IPS-18a (cell line): ENCODE measurements around the gene MCL1.
"Not testable (repeated sequence)": the region's sequence is repeated elsewhere in the genome, so short reads cannot be mapped to it uniquely, and the experiment has no call there.

ENCODE experiments used
- H3K27ac ChIP-seq: one replicate; pipeline ENCODE4 v1.5.1; 2013; ENCODE audit warnings: low read length
- H3K27me3 ChIP-seq: one replicate; pipeline ENCODE4 v1.6.1; 2013; ENCODE audit warnings: mild to moderate bottlenecking, low read length; ENCODE audit not compliant: control insufficient read depth, insufficient read depth
- H3K36me3 ChIP-seq: one replicate; pipeline ENCODE4 v1.6.1; 2013; ENCODE audit warnings: low read depth, low read length; ENCODE audit not compliant: control insufficient read depth
- H3K4me1 ChIP-seq: one replicate; pipeline ENCODE4 v1.6.1; 2013; ENCODE audit warnings: low read depth, low read length; ENCODE audit not compliant: control insufficient read depth
- H3K4me3 ChIP-seq: one replicate; pipeline ENCODE4 v1.5.1; 2013; ENCODE audit warnings: low read length
- H3K9ac ChIP-seq: one replicate; pipeline ENCODE4 v1.6.1; 2013; ENCODE audit warnings: mild to moderate bottlenecking, low read length, moderate library complexity
- H3K9me3 ChIP-seq: one replicate; pipeline ENCODE4 v1.6.1; 2013; ENCODE audit warnings: low read depth, low read length; ENCODE audit not compliant: control insufficient read depth

MCL1 gene

DNA sequence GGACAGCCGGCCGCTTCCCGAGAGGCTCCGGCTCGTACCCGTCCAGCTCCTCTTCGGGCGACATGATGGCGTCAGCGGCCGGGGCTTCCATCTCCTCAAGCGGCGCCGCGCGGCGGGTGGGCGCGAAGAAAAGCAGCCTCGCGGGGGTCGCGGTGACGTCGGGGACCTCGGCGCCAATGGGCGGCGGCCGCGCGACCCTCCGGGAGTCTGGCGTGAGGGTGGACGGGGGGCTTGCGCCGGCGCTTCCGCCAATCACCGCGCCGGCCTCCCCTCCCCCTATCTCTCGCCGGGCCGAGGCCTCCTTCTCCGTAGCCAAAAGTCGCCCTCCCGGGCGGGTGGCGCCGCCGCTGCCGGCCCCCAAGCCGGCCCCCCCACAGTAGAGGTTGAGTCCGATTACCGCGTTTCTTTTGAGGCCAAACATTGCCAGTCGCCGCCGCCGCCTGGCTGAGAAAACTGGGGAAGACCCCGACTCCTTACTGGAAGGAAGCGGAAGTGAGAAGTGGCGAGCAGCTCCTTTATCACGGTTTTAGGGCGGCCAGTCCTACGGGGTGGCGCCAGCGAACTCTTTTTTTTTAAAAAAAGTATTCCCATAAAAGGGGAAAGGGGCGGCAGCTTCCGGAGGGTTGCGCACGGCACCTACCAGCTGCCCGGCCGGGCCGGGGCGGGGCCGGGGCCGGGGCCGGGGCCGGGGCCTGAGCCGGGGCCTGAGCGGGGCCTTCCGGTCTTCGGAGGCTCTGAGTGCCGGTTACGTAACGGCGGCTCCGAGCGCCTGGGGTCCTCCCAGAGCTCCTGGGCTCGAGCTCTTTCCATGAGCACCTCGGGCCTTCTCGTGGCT, at the start of gene MCL1:
Gene MCL1, minus strand, starts transcription at position 501 of the 835 bp plus-strand sequence. Its CDS starts 80 bp downstream, at position 421.
- Histone ChIP-seq H3K36me3 (peaks cover 45% of the 10 kb centered on the region), H3K4me1 (peaks cover 33% of the 10 kb centered on the region), H3K27ac (peak within 1 kb of the TSS; percentile 97), H3K4me3 (peak within 1 kb of the TSS; percentile 94), H3K9ac (peak within 1 kb of the TSS; percentile 100), H3K9me3 (no peaks in the 10 kb centered on the region), H3K27me3 (no peaks in the 10 kb centered on the region)

DNA sequence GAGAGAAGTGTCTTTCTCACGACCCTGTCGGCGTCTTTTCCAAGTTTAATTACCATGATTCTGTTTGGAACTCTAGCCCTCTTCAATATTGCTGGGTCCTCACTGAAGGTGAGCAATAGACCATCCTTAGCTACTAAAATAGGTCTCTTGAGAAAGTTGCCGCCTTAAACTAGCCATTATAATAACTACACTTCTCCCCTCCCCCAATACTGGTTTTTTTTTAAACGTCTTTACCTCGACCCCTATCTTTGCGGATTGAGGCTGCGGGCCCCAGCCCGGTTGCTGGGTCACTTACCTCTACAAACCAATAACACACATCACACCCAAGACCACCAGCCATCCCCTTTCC, 49.3 kb upstream of the MCL1 start:
- Histone ChIP-seq H3K27me3 (no peaks in the 10 kb centered on the region), H3K36me3 (peaks cover 40% of the 10 kb centered on the region), H3K27ac (peak overlapping the region; percentile 42), H3K4me1 (peaks cover 20% of the 10 kb centered on the region), H3K4me3 (peak overlapping the region; percentile 79), H3K9me3 (no peaks in the 10 kb centered on the region), H3K9ac (peak overlapping the region; percentile 88)

- H3K9ac ChIP-seq: peak overlapping the region; percentile 88
- H3K36me3 ChIP-seq: peaks cover 46% of the 10 kb centered on the region
- H3K4me3 ChIP-seq: peak overlapping the region; percentile 79
- peaks cover 14% of the 10 kb centered on the region for H3K4me1 ChIP-seq
- peak overlapping the region; percentile 76 for H3K27ac ChIP-seq
- H3K27me3 ChIP-seq: no peaks in the 10 kb centered on the region
- no peaks in the 10 kb centered on the region for H3K9me3 ChIP-seq
These were observed 48.5 kb upstream of the MCL1 start for GRCh38 chr1:150627826-150628410.

DNA sequence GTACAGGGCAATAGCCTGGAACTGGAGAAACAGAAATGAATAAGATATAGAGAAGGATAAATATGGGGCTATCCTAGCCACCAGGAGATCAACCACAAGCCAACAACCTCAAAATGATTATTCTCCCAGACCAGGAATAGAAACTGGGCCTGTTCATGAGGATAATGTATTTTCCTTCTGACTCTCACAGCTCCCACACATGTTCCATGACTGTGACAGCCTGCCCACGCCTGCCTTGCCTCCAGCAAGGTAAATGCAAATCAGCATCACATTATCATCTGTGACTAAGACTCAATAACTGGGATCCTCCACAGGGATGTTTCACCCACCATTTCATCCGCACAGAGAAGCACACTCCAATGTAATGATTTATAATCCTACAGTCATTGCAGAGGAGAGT, 46.7 kb upstream of the MCL1 start:
- Histone ChIP-seq H3K4me1 (peaks cover 11% of the 10 kb centered on the region), H3K9ac (no peak overlapping the region), H3K27ac (no peak overlapping the region), H3K4me3 (no peak overlapping the region), H3K9me3 (no peaks in the 10 kb centered on the region), H3K36me3 (peaks cover 57% of the 10 kb centered on the region), H3K27me3 (no peaks in the 10 kb centered on the region)

GRCh38 chr1:150624546-150624945, 45.1 kb upstream of the MCL1 start:
- not testable (repeated sequence) for H3K27ac ChIP-seq, H3K27me3 ChIP-seq, H3K4me3 ChIP-seq, H3K9ac ChIP-seq, H3K9me3 ChIP-seq, H3K4me1 ChIP-seq
- peaks cover 73% of the 10 kb centered on the region for H3K36me3 ChIP-seq

DNA sequence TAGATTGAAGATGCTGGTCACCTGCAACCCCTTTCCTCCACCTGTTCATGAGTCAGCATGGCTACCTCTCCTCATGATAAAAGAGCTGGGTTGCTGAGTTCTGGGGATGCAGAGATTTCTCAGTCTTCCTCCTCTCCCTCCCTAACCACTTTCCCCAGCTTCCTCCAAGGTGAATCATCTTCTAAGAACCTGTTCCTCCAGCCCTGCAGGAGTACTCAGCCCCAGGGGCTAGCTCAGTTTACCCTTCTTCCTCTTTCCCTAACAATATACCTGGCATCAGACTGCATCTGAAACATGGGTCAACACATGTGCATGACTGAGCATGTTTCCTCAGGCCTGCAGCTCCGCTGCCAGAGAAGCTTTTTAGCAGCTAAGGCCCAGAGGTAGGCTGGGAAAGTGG, 44.7 kb upstream of the MCL1 start:
- not testable (repeated sequence) for H3K9ac ChIP-seq, H3K27ac ChIP-seq, H3K4me1 ChIP-seq, H3K4me3 ChIP-seq, H3K27me3 ChIP-seq, H3K9me3 ChIP-seq
- peaks cover 77% of the 10 kb centered on the region for H3K36me3 ChIP-seq

DNA sequence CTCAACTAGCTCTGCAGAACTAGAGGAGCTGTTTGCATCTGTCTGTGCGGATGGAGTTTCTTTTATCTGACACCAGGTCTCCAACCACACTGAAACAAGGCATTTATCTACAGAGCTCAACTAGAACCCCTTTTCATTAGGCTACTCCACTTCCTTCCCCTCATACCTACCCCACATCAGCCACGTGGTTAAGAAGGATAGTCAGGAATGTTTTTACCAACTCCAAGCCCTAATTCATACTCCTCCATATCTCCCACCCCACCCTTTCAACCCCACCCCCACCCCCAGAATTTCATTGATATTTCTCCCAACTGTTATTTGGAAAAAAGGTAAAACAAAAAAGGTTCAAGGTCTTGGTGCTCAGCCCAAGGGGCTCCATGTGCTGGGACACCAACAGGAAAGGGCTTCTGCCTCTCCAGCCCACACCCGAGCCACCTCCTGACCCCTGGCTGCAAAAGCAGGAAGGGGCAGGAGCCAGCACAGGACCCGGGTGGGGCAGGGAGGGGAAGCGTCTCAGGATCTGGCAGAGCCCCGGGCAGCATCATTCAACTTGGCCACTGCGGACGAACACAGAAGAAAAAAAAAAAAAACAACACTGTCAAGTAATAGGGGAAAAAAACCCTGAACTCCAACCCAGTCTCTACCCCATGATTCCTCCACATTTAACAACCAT, 43.0 kb upstream of the MCL1 start:
- Histone ChIP-seq H3K9ac (no peak overlapping the region), H3K27me3 (no peaks in the 10 kb centered on the region), H3K27ac (no peak overlapping the region)

DNA sequence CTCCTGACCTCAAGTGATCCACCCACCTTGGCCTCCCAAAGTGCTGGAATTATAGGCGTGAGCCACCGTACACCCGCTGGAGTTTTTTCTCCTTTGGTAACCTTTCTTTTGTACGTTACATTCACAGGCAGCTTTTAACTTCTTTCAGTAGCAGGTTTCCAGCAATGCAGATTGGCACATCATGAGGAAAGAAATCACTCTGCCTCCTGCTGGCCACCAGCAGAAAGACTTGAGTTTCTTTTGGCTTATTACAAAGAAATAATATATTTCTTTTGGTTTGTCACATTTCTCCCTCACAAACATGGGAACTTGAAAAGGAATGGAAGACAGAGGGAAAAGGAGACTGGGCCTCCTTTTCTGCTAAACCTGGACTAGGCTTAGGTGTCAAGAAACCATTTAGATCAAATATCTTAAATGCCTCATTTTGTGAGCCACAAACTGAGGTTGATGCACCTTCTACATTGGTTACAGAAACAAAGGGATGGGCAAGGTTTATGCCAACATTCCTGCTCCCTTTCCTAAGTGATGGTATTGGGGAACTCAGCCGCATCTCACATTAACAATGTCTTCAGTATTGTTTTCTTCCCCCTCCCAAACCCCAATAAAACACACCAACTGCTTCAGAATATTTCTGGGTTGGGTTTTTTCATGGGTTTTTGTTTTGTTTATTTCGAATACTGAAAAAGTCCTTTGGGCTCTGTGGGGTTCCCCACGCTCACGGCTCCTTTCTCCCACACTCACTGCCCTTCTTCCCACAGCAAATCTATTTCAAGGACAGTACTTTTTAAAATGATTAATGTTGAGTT, 42.3 kb upstream of the MCL1 start:
- Histone ChIP-seq H3K9ac (no peak overlapping the region), H3K9me3 (no peaks in the 10 kb centered on the region), H3K4me3 (no peak overlapping the region), H3K4me1 (no peaks in the 10 kb centered on the region), H3K36me3 (peaks cover 77% of the 10 kb centered on the region), H3K27ac (no peak overlapping the region), H3K27me3 (no peaks in the 10 kb centered on the region)

More for the DNA sequence above, 43.0 kb upstream of the MCL1 start:
- Histone ChIP-seq H3K4me3 (no peak overlapping the region), H3K36me3 (peaks cover 79% of the 10 kb centered on the region), H3K9me3 (no peaks in the 10 kb centered on the region), H3K4me1 (no peaks in the 10 kb centered on the region)

- H3K4me1 ChIP-seq: no peaks in the 10 kb centered on the region
- H3K36me3 ChIP-seq: peaks cover 70% of the 10 kb centered on the region
- no peak overlapping the region for H3K9ac ChIP-seq
- H3K9me3 ChIP-seq: no peaks in the 10 kb centered on the region
- no peak overlapping the region for H3K27ac ChIP-seq
- no peaks in the 10 kb centered on the region for H3K27me3 ChIP-seq
- H3K4me3 ChIP-seq: no peak overlapping the region
These were observed 41.5 kb upstream of the MCL1 start for GRCh38 chr1:150620919-150621318.

- Histone ChIP-seq H3K27me3 (no peaks in the 10 kb centered on the region), H3K4me1 (no peaks in the 10 kb centered on the region), H3K9ac (no peak overlapping the region), H3K27ac (no peak overlapping the region), H3K36me3 (peaks cover 60% of the 10 kb centered on the region), H3K9me3 (no peaks in the 10 kb centered on the region), H3K4me3 (no peak overlapping the region)
These were observed 40.4 kb upstream of the MCL1 start for GRCh38 chr1:150619576-150620509.
